Fibroblast of villous mesenchyme (primary cell): ENCODE data around the gene RSPH6A. TPM values are rescaled to one million over a fixed set of nuclear protein-coding genes. Genes with fewer than 3 reads are reported as not detected.

ENCODE experiments used
- DNase-seq: peaks from one replicate; pipeline ENCODE4 v3.0.0-alpha.2; 2010; ENCODE audit warnings: low read depth
- H3K4me3 ChIP-seq: 2 replicates; pipeline ENCODE4 v1.5.1; 2011; ENCODE audit warnings: low read depth, mild to moderate bottlenecking, low read length
- CTCF ChIP-seq: IDR thresholded peaks from 2 replicates; pipeline ENCODE4 v1.5.1; 2012; ENCODE audit warnings: low read depth, mild to moderate bottlenecking, low read length; ENCODE audit not compliant: insufficient read depth
- total RNA-seq: library from RNA; depleted of rRNA; stranded (reverse); fragments of >200 nt; gene quantifications from 2 replicates; pipeline ENCODE4 v1.2.3, GENCODE V29; 2012

Gene RSPH6A
- total RNA-seq, 1 donor: under 0.01 TPM

- no peak for DNase-seq
- no peak for TF ChIP-seq CTCF
- no peak overlapping the region for H3K4me3 ChIP-seq
Measured at GRCh38 chr19:45842198-45842597, 27.1 kb upstream of the RSPH6A start.

- DNase-seq: no peak
- no peak for TF ChIP-seq CTCF
- no peak overlapping the region for H3K4me3 ChIP-seq
Measured at GRCh38 chr19:45834970-45835369, 19.9 kb upstream of the RSPH6A start.

GRCh38 chr19:45828945-45829344 lies 13.8 kb upstream of the RSPH6A start:
- TF ChIP-seq CTCF: no peak
- no peak overlapping the region for H3K4me3 ChIP-seq
- no peak for DNase-seq

GRCh38 chr19:45828523-45828922 lies 13.4 kb upstream of the RSPH6A start:
- DNase-seq: no peak
- TF ChIP-seq CTCF: no peak
- H3K4me3 ChIP-seq: no peak overlapping the region

- TF ChIP-seq CTCF: no peak
- DNase-seq: no peak
- H3K4me3 ChIP-seq: no peak overlapping the region
Measured at GRCh38 chr19:45827459-45828093, 12.5 kb upstream of the RSPH6A start.

- TF ChIP-seq CTCF: no peak
- H3K4me3 ChIP-seq: no peak overlapping the region
- DNase-seq: no peak
Measured at GRCh38 chr19:45826934-45827333, 11.8 kb upstream of the RSPH6A start.
